WTC11 (cell line): ENCODE data around the gene CTNNA3. TPM values are rescaled to one million over a fixed set of nuclear protein-coding genes. Genes with fewer than 3 reads are reported as not detected.

Source experiments
- ATAC-seq: fragments of 200-7000 bp; cut with Tn5 transposase; 2 replicates; pipeline ENCODE4 v1.10.0; 2021; ENCODE audit warnings: mild to moderate bottlenecking, moderate library complexity
- CTCF ChIA-PET: fragments of 300-600 bp; sonication (Branson Sonifier 250); formaldehyde crosslinking; loops from one replicate; lab custom pipeline; 2021; ENCODE audit warnings: antibody characterized with exemption; lab: Charles Lee
- POLR2A ChIA-PET: fragments of 350-600 bp; sonication (Branson Sonifier 250); formaldehyde crosslinking; loops from one replicate; lab custom pipeline; 2021; ENCODE audit warnings: antibody characterized with exemption; lab: Charles Lee
- DNase-seq: peaks from one replicate; pipeline ENCODE4 v3.0.0; 2021; ENCODE audit warnings: low spot score
- H3K27ac Mint-ChIP-seq: 2 replicates; pipeline ENCODE4 v1.8.0; 2021; ENCODE audit warnings: mixed read lengths
- H3K27me3 Mint-ChIP-seq: 2 replicates; pipeline ENCODE4 v1.8.0; 2021; ENCODE audit warnings: low read depth, mild to moderate bottlenecking, moderate library complexity, mixed read lengths
- H3K36me3 Mint-ChIP-seq: 2 replicates; pipeline ENCODE4 v1.8.0; 2021; ENCODE audit warnings: mixed read lengths
- H3K4me1 Mint-ChIP-seq: 2 replicates; pipeline ENCODE4 v1.8.0; 2022; ENCODE audit warnings: mixed read lengths
- H3K4me3 Mint-ChIP-seq: 2 replicates; pipeline ENCODE4 v1.8.0; 2021; ENCODE audit warnings: mild to moderate bottlenecking, moderate library complexity, mixed read lengths
- H3K9me3 Mint-ChIP-seq: 2 replicates; pipeline ENCODE4 v1.8.0; 2021; ENCODE audit warnings: mixed read lengths
- ARID4B ChIP-seq: sonication (generic); formaldehyde crosslinking; IDR thresholded peaks from 2 replicates; pipeline ENCODE4 v1.8.0; 2023; ENCODE audit warnings: missing genetic modification reagents, mild to moderate bottlenecking, borderline replicate concordance
- ATF6 ChIP-seq: sonication (generic); formaldehyde crosslinking; IDR thresholded peaks from 2 replicates; pipeline ENCODE4 v1.8.1; 2023; ENCODE audit warnings: mild to moderate bottlenecking, missing genetic modification reagents
- CREM ChIP-seq: sonication (generic); formaldehyde crosslinking; IDR thresholded peaks from 2 replicates; pipeline ENCODE4 v1.8.1; 2022; ENCODE audit warnings: mild to moderate bottlenecking, missing genetic modification reagents, moderate library complexity
- E2F5 ChIP-seq: sonication (generic); formaldehyde crosslinking; IDR thresholded peaks from 2 replicates; pipeline ENCODE4 v1.8.1; 2022; ENCODE audit warnings: mild to moderate bottlenecking, moderate library complexity, missing genetic modification reagents
- EMX1 ChIP-seq: fragments of 250-450 bp; sonication (Bioruptor Pico); IDR thresholded peaks from 2 replicates; pipeline ENCODE4 v1.8.0; 2021; ENCODE audit warnings: mild to moderate bottlenecking
- FOXP1 ChIP-seq: sonication (generic); formaldehyde crosslinking; IDR thresholded peaks from 2 replicates; pipeline ENCODE4 v1.8.0; 2022; ENCODE audit warnings: missing genetic modification reagents, mild to moderate bottlenecking, moderate library complexity, borderline replicate concordance
- GABPB1 ChIP-seq: sonication (generic); formaldehyde crosslinking; IDR thresholded peaks from 2 replicates; pipeline ENCODE4 v1.8.1; 2023; ENCODE audit warnings: mild to moderate bottlenecking, missing genetic modification reagents
- IRF1 ChIP-seq: sonication (generic); formaldehyde crosslinking; IDR thresholded peaks from 2 replicates; pipeline ENCODE4 v1.8.0; 2023; ENCODE audit warnings: missing genetic modification reagents
- IRF2 ChIP-seq: sonication (generic); formaldehyde crosslinking; IDR thresholded peaks from 2 replicates; pipeline ENCODE4 v1.8.0; 2022; ENCODE audit warnings: low read depth, missing genetic modification reagents, borderline replicate concordance
- JAZF1 ChIP-seq: fragments of 250-450 bp; sonication (Bioruptor Pico); IDR thresholded peaks from 2 replicates; pipeline ENCODE4 v1.9.0; 2021; ENCODE audit warnings: moderate library complexity, mild to moderate bottlenecking, inconsistent platforms
- MAX ChIP-seq: sonication (generic); formaldehyde crosslinking; IDR thresholded peaks from 2 replicates; pipeline ENCODE4 v1.8.0; 2022; ENCODE audit warnings: mild to moderate bottlenecking, missing genetic modification reagents
- MXD4 ChIP-seq: fragments of 250-450 bp; sonication (Bioruptor Pico); IDR thresholded peaks from 2 replicates; pipeline ENCODE4 v1.8.0; 2021; ENCODE audit warnings: mild to moderate bottlenecking, moderate library complexity, borderline replicate concordance
- MYBL2 ChIP-seq: sonication (generic); formaldehyde crosslinking; IDR thresholded peaks from 2 replicates; pipeline ENCODE4 v1.8.1; 2023; ENCODE audit warnings: mild to moderate bottlenecking, moderate library complexity, missing genetic modification reagents
- NFYB ChIP-seq: sonication (generic); formaldehyde crosslinking; conservative IDR thresholded peaks from 2 replicates; pipeline ENCODE4 v1.8.0; 2022; ENCODE audit warnings: low read depth, missing genetic modification reagents
- RELA ChIP-seq: sonication (generic); formaldehyde crosslinking; IDR thresholded peaks from 2 replicates; pipeline ENCODE4 v1.8.1; 2022; ENCODE audit warnings: missing genetic modification reagents, mild to moderate bottlenecking, borderline replicate concordance
- SMAD4 ChIP-seq: sonication (generic); formaldehyde crosslinking; IDR thresholded peaks from 2 replicates; pipeline ENCODE4 v1.8.0; 2022; ENCODE audit warnings: mild to moderate bottlenecking, missing genetic modification reagents
- TCF7 ChIP-seq: sonication (generic); formaldehyde crosslinking; IDR thresholded peaks from 2 replicates; pipeline ENCODE4 v1.8.0; 2022; ENCODE audit warnings: mild to moderate bottlenecking, low read depth, missing genetic modification reagents, moderate library complexity
- TEAD4 ChIP-seq: sonication (generic); formaldehyde crosslinking; IDR thresholded peaks from 2 replicates; pipeline ENCODE4 v1.8.0; 2022; ENCODE audit warnings: mild to moderate bottlenecking, missing genetic modification reagents
- USF1 ChIP-seq: sonication (generic); formaldehyde crosslinking; IDR thresholded peaks from 2 replicates; pipeline ENCODE4 v1.8.0; 2022; ENCODE audit warnings: mild to moderate bottlenecking, missing genetic modification reagents
- ZBTB43 ChIP-seq: sonication (generic); formaldehyde crosslinking; IDR thresholded peaks from 2 replicates; pipeline ENCODE4 v1.8.1; 2023; ENCODE audit warnings: mild to moderate bottlenecking, missing genetic modification reagents
- ZNF219 ChIP-seq: sonication (generic); formaldehyde crosslinking; IDR thresholded peaks from 2 replicates; pipeline ENCODE4 v1.8.0; 2023; ENCODE audit warnings: missing genetic modification reagents, mild to moderate bottlenecking, borderline replicate concordance
- ZNF317 ChIP-seq: sonication (generic); formaldehyde crosslinking; IDR thresholded peaks from 2 replicates; pipeline ENCODE4 v1.8.1; 2023; ENCODE audit warnings: low read depth, mild to moderate bottlenecking, moderate library complexity, missing genetic modification reagents, borderline replicate concordance
- ZNF396 ChIP-seq: fragments of 250-450 bp; sonication (Bioruptor Pico); IDR thresholded peaks from 2 replicates; pipeline ENCODE4 v1.8.0; 2021; ENCODE audit warnings: mild to moderate bottlenecking, moderate library complexity, borderline replicate concordance
- total RNA-seq: library from RNA; stranded (reverse); gene quantifications from 3 replicates; pipeline ENCODE4 v1.2.3, GENCODE V29; 2021

CTNNA3 gene
- total RNA-seq, 1 experiment from 2014 or later: 6.1 TPM

GRCh38 chr10:65891073-65891981, 1804.7 kb downstream of the CTNNA3 start:
- Mint-ChIP-seq H3K36me3 (peaks cover 5% of the 10 kb centered on the region; the same call in 1 of the 2 replicates), H3K27ac (no peak overlapping the region), H3K27me3 (no peaks in the 10 kb centered on the region), H3K4me1 (peaks cover 5% of the 10 kb centered on the region; the same call in 1 of the 2 replicates), H3K9me3 (peaks cover 13% of the 10 kb centered on the region; the same call in 1 of the 2 replicates), H3K4me3 (no peak overlapping the region)
- ATAC-seq (no peak), DNase-seq (no peak)
- ChIA-PET CTCF (no interaction called here), POLR2A (no interaction called here)
- TF ChIP-seq IRF2 (CRISPR knock-in tag) (no peak), TEAD4 (CRISPR knock-in tag) (no peak), NFYB (no peak), CREM (CRISPR knock-in tag) (no peak), ATF6 (CRISPR knock-in tag) (no peak), RELA (no peak), USF1 (no peak), FOXP1 (CRISPR knock-in tag) (no peak), E2F5 (no peak), IRF1 (CRISPR knock-in tag) (no peak), ZNF317 (CRISPR knock-in tag) (no peak), SMAD4 (CRISPR knock-in tag) (no peak), TCF7 (CRISPR knock-in tag) (no peak), EMX1 (CRISPR knock-in tag) (no peak), MXD4 (no peak), GABPB1 (no peak), ZNF396 (CRISPR knock-in tag) (no peak), ZBTB43 (CRISPR knock-in tag) (no peak), MYBL2 (CRISPR knock-in tag) (no peak), MAX (CRISPR knock-in tag) (no peak)

GRCh38 chr10:65864529-65864928, 1831.5 kb downstream of the CTNNA3 start:
- Mint-ChIP-seq H3K4me3 (no peak overlapping the region), H3K36me3 (no peaks in the 10 kb centered on the region), H3K27me3 (no peaks in the 10 kb centered on the region), H3K27ac (no peak overlapping the region), H3K4me1 (0 out of 2 replicates have a peak, but pooled peaks cover 3% of the 10 kb centered on the region), H3K9me3 (no peaks in the 10 kb centered on the region)
- CTCF ChIA-PET: no interaction called here
- no peak for ATAC-seq
- DNase-seq: no peak
- POLR2A ChIA-PET: no interaction called here
- TF ChIP-seq CREM (CRISPR knock-in tag): no peak
- TF ChIP-seq ARID4B (CRISPR knock-in tag): no peak
- TF ChIP-seq JAZF1 (CRISPR knock-in tag): no peak
- no peak for TF ChIP-seq ZNF219
